Inflammatory macrophage (primary cell): Measurements from ENCODE around the gene PLEKHH1.
"Not testable (repeated sequence)": the region's sequence is repeated elsewhere in the genome, so short reads cannot be mapped to it uniquely, and the experiment has no call there.

Experiments
- DNase-seq, 2 donors: peaks; one replicate each; pipeline ENCODE4 v3.0.0-alpha.2; 2020 to 2022

PLEKHH1 gene

GRCh38 chr14:67533754-67534085, 630 bp downstream of the PLEKHH1 start:
- DNase-seq = no peak

GRCh38 chr14:67536087-67536486, 3.0 kb downstream of the PLEKHH1 start:
- no peak for DNase-seq

GRCh38 chr14:67537736-67538135, 4.6 kb downstream of the PLEKHH1 start:
- no peak for DNase-seq

- no peak for DNase-seq
Measured at GRCh38 chr14:67538501-67538900, 5.4 kb downstream of the PLEKHH1 start.

- DNase-seq = no peak
Measured at GRCh38 chr14:67539116-67539515, 6.0 kb downstream of the PLEKHH1 start.

- DNase-seq = no peak
Measured at GRCh38 chr14:67541448-67542387, 8.6 kb downstream of the PLEKHH1 start.

GRCh38 chr14:67542620-67543019, 9.5 kb downstream of the PLEKHH1 start:
- not testable (repeated sequence) for DNase-seq

- no peak for DNase-seq
Measured at GRCh38 chr14:67544590-67544989, 11.5 kb downstream of the PLEKHH1 start.

- DNase-seq = no peak
Measured at GRCh38 chr14:67547224-67547780, 14.2 kb downstream of the PLEKHH1 start.

- DNase-seq = no peak
Measured at GRCh38 chr14:67549734-67550133, 16.6 kb downstream of the PLEKHH1 start.

GRCh38 chr14:67551123-67551522, 18.0 kb downstream of the PLEKHH1 start:
- DNase-seq = no peak

GRCh38 chr14:67551940-67552339, 18.9 kb downstream of the PLEKHH1 start:
- no peak for DNase-seq

- DNase-seq = peak; percentile 15 to 37
Measured at GRCh38 chr14:67553547-67553946, 20.5 kb downstream of the PLEKHH1 start.

- no peak for DNase-seq
Measured at GRCh38 chr14:67554341-67554740, 21.3 kb downstream of the PLEKHH1 start.

GRCh38 chr14:67555518-67556090, 22.5 kb downstream of the PLEKHH1 start:
- DNase-seq = no peak

GRCh38 chr14:67556671-67557070, 23.6 kb downstream of the PLEKHH1 start:
- DNase-seq = no peak

GRCh38 chr14:67557118-67557517, 24.0 kb downstream of the PLEKHH1 start:
- DNase-seq = no peak

GRCh38 chr14:67557656-67558055, 24.6 kb downstream of the PLEKHH1 start:
- no peak for DNase-seq

- peak in 1 of 2 donors; percentile 17 for DNase-seq
Measured at GRCh38 chr14:67559639-67560038, 26.5 kb downstream of the PLEKHH1 start.

- no peak for DNase-seq
Measured at GRCh38 chr14:67562025-67562775, 29.1 kb downstream of the PLEKHH1 start.

GRCh38 chr14:67562776-67563150, 29.7 kb downstream of the PLEKHH1 start:
- DNase-seq = no peak

GRCh38 chr14:67564236-67564635, 31.1 kb downstream of the PLEKHH1 start:
- no peak for DNase-seq

- DNase-seq = no peak
Measured at GRCh38 chr14:67566908-67567307, 33.8 kb downstream of the PLEKHH1 start.
